Measurements from ENCODE around the gene LGALS4. TPM values are rescaled to one million over a fixed set of nuclear protein-coding genes. Genes with fewer than 3 reads are reported as not detected.
"Not testable (repeated sequence)": the region's sequence is repeated elsewhere in the genome, so short reads cannot be mapped to it uniquely, and the experiment has no call there.

LGALS4 gene
- total RNA-seq, 1 donor from 2014 or later = 1.1 TPM

- no peak overlapping the region for H3K4me3 ChIP-seq (ENCODE audit: low read depth, low read length)
- H3K36me3 ChIP-seq (ENCODE audit: control insufficient read depth, insufficient read depth, low read length) = peaks cover 7% of the 10 kb centered on the region
- FAIRE-seq = peak; percentile 79
- no peaks in the 10 kb centered on the region for H3K27me3 ChIP-seq (ENCODE audit: control insufficient read depth, insufficient read depth, low read length)
- no peak for DNase-seq (ENCODE audit: low read depth)
- TF ChIP-seq CTCF (IDR thresholded peaks at IDR 0.05; ENCODE audit: insufficient read depth, low read length, severe bottlenecking) = no peak
These were observed 4.3 kb upstream of the LGALS4 start for GRCh38 chr19:38817081-38817480.

GRCh38 chr19:38816131-38816750 lies 3.5 kb upstream of the LGALS4 start:
- Histone ChIP-seq H3K4me3 (ENCODE audit: low read depth, low read length) (no peak overlapping the region), H3K27me3 (ENCODE audit: control insufficient read depth, insufficient read depth, low read length) (no peaks in the 10 kb centered on the region), H3K36me3 (ENCODE audit: control insufficient read depth, insufficient read depth, low read length) (peaks cover 7% of the 10 kb centered on the region)
- no peak for FAIRE-seq
- no peak for DNase-seq (ENCODE audit: low read depth)
- TF ChIP-seq CTCF (IDR thresholded peaks at IDR 0.05; ENCODE audit: insufficient read depth, low read length, severe bottlenecking) = no peak

GRCh38 chr19:38815059-38816001 lies 2.6 kb upstream of the LGALS4 start:
- H3K4me3 ChIP-seq (ENCODE audit: low read depth, low read length) = no peak overlapping the region
- peaks cover 7% of the 10 kb centered on the region for H3K36me3 ChIP-seq (ENCODE audit: control insufficient read depth, insufficient read depth, low read length)
- H3K27me3 ChIP-seq (ENCODE audit: control insufficient read depth, insufficient read depth, low read length) = no peaks in the 10 kb centered on the region
- DNase-seq (ENCODE audit: low read depth) (no peak), FAIRE-seq (peak; percentile 60)
- TF ChIP-seq CTCF (IDR thresholded peaks at IDR 0.05; ENCODE audit: insufficient read depth, low read length, severe bottlenecking) = no peak

GRCh38 chr19:38813932-38814331 lies 1.2 kb upstream of the LGALS4 start:
- H3K27me3 ChIP-seq (ENCODE audit: control insufficient read depth, insufficient read depth, low read length); FAIRE-seq; H3K36me3 ChIP-seq (ENCODE audit: control insufficient read depth, insufficient read depth, low read length); DNase-seq (ENCODE audit: low read depth); H3K4me3 ChIP-seq (ENCODE audit: low read depth, low read length): not testable (repeated sequence)

GRCh38 chr19:38813323-38813722 lies 578 bp upstream of the LGALS4 start:
- DNase-seq (ENCODE audit: low read depth) (no peak), FAIRE-seq (no peak)
- Histone ChIP-seq H3K27me3 (ENCODE audit: control insufficient read depth, insufficient read depth, low read length) (no peaks in the 10 kb centered on the region), H3K4me3 (ENCODE audit: low read depth, low read length) (no peak overlapping the region), H3K36me3 (ENCODE audit: control insufficient read depth, insufficient read depth, low read length) (peaks cover 7% of the 10 kb centered on the region)
- no peak for TF ChIP-seq CTCF (IDR thresholded peaks at IDR 0.05; ENCODE audit: insufficient read depth, low read length, severe bottlenecking)

GRCh38 chr19:38812009-38812840 lies 520 bp downstream of the LGALS4 start:
- H3K4me3 ChIP-seq (ENCODE audit: low read depth, low read length) = no peak overlapping the region
- FAIRE-seq = no peak
- no peak for DNase-seq (ENCODE audit: low read depth)
- peaks cover 4% of the 10 kb centered on the region for H3K36me3 ChIP-seq (ENCODE audit: control insufficient read depth, insufficient read depth, low read length)
- no peak for TF ChIP-seq CTCF (IDR thresholded peaks at IDR 0.05; ENCODE audit: insufficient read depth, low read length, severe bottlenecking)
- no peaks in the 10 kb centered on the region for H3K27me3 ChIP-seq (ENCODE audit: control insufficient read depth, insufficient read depth, low read length)
